Measurements from ENCODE around the gene ZNF219. TPM values are rescaled to one million over a fixed set of nuclear protein-coding genes. Genes with fewer than 3 reads are reported as not detected.

Gene ZNF219
- total RNA-seq, 3 donors from 2014 or later: 56.6 to 103 (median 58.2) TPM

DNA sequence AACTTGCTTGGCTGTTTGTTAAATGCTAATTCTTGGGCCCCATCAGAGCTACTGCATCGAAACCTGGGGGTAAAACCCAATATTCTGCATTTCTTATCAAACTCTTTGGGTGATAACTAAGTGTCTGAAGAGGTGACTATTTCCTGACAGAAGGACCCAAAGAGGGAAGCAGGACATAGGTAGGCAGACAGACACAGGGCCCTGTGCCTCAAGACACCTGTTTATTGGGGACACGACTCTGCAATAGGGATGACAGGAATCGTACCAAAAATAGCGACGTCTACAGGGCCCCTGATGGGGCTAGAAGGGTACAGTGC lies 8.6 kb downstream of the ZNF219 start:
- H3K9me3 ChIP-seq: no peaks in the 10 kb centered on the region
- peaks cover 26% of the 10 kb centered on the region for H3K4me1 ChIP-seq (ENCODE audit: low read depth)
- intact Hi-C loops (cut with DNase I, micrococcal nuclease): loop anchor here in 1 of 2 donors (10.0 kb wide), 1 partner anchor 75 kb away; no protein-coding TSS in a partner anchor
- DNase-seq (no peak), ATAC-seq (no peak)
- TF ChIP-seq CTCF (IDR thresholded peaks at IDR 0.05): no peak
- H3K36me3 ChIP-seq (ENCODE audit: low read depth): no peaks in the 10 kb centered on the region
- H3K4me3 ChIP-seq: no peak overlapping the region

DNA sequence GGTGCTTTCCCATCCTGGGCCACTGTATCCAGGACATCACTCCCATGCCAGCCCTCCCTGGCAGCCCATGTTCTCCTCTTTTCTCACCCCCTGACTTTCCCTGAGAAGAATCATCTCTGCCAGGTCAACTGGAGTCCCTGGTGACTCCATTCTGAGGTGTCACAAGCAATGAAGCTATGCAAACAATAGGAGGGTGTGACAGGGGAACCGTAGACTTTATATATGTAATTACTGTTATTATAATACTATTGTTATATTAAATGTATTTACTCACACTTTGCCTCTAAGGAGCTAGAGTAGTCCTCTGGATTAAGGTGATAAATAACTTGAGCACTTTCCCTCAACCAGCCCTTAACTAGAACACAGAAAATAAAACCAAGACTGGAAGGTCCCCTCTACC lies 9.2 kb downstream of the ZNF219 start:
- ATAC-seq (peak; percentile 32), DNase-seq (no peak)
- no peak for TF ChIP-seq CTCF (IDR thresholded peaks at IDR 0.05)
- peaks cover 25% of the 10 kb centered on the region for H3K4me1 ChIP-seq (ENCODE audit: low read depth)
- H3K9me3 ChIP-seq: no peaks in the 10 kb centered on the region
- intact Hi-C loops (cut with DNase I, micrococcal nuclease): no loop called here
- H3K4me3 ChIP-seq: no peak overlapping the region
- H3K36me3 ChIP-seq (ENCODE audit: low read depth): no peaks in the 10 kb centered on the region

DNA sequence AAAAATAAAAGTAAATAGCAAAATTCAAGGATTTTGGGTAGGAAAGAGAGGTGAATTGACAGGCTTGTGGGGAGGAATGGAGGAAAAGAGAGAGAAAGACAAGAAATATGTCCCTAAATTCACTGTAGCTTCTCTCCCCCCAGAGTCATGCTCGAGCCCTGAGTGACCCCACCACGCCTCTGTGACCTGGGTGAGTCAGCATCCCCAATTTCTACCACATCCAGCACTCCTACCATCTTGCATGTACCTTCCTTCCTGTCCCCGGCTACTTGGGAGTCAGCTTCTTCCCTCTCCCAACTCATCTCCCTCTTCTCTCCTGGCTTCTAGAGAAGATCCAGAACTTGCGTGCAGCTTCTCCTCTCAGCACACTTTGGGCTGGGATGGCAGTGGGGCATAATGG lies 9.8 kb downstream of the ZNF219 start:
- Histone ChIP-seq H3K9me3 (no peaks in the 10 kb centered on the region), H3K4me1 (ENCODE audit: low read depth) (peaks cover 22% of the 10 kb centered on the region), H3K4me3 (no peak overlapping the region), H3K36me3 (ENCODE audit: low read depth) (no peaks in the 10 kb centered on the region)
- intact Hi-C loops (cut with DNase I, micrococcal nuclease): no loop called here
- ATAC-seq (no peak), DNase-seq (no peak)
- no peak for TF ChIP-seq CTCF (IDR thresholded peaks at IDR 0.05)

- no peak for TF ChIP-seq CTCF (IDR thresholded peaks at IDR 0.05)
- ATAC-seq: peak; percentile 48
- Histone ChIP-seq H3K9me3 (no peaks in the 10 kb centered on the region), H3K4me1 (ENCODE audit: low read depth) (peaks cover 18% of the 10 kb centered on the region), H3K36me3 (ENCODE audit: low read depth) (peaks cover 2% of the 10 kb centered on the region), H3K4me3 (no peak overlapping the region)
- peak in 1 of 3 donors; percentile 59 for DNase-seq
- intact Hi-C loops (cut with DNase I, micrococcal nuclease): no loop called here
These were observed 11.0 kb downstream of the ZNF219 start for GRCh38 chr14:21087294-21088091.

GRCh38 chr14:21086908-21087293 lies 11.6 kb downstream of the ZNF219 start:
- Histone ChIP-seq H3K9me3 (no peaks in the 10 kb centered on the region), H3K36me3 (ENCODE audit: low read depth) (peaks cover 6% of the 10 kb centered on the region), H3K4me3 (no peak overlapping the region), H3K4me1 (ENCODE audit: low read depth) (peaks cover 18% of the 10 kb centered on the region)
- TF ChIP-seq CTCF (IDR thresholded peaks at IDR 0.05): no peak
- intact Hi-C loops (cut with DNase I, micrococcal nuclease): no loop called here
- no peak for DNase-seq
- no peak for ATAC-seq

Data from mucosa of descending colon (tissue), 3 donors.